Cardiac muscle cell (in vitro differentiated cells and primary cell): Measurements from ENCODE around the gene SLC6A12. TPM values are rescaled to one million over a fixed set of nuclear protein-coding genes. Genes with fewer than 3 reads are reported as not detected.
"Not testable (repeated sequence)": the region's sequence is repeated elsewhere in the genome, so short reads cannot be mapped to it uniquely, and the experiment has no call there.

ENCODE experiments used
- DNase-seq, 2 donors: peaks; one replicate each; pipeline versions ENCODE4 v3.0.0 to v3.0.0-alpha.2; 2010 to 2017; ENCODE audit warnings: low read depth in 1 of 2, low spot score in 1 of 2
- H3K27ac ChIP-seq: fragments of 200-600 bp; sonication (generic); 2 replicates; pipeline ENCODE4 v1.5.1; 2016
- H3K27me3 ChIP-seq: fragments of 200-600 bp; sonication (generic); 2 replicates; pipeline ENCODE4 v1.6.0; 2016; ENCODE audit warnings: control low read depth
- H3K36me3 ChIP-seq: fragments of 200-600 bp; sonication (generic); 2 replicates; pipeline ENCODE4 v1.5.1; 2016; ENCODE audit warnings: control low read depth
- H3K4me1 ChIP-seq: fragments of 200-600 bp; sonication (generic); 2 replicates; pipeline ENCODE4 v1.8.1; 2017; ENCODE audit warnings: low read depth, mild to moderate bottlenecking, mixed run types
- H3K4me3 ChIP-seq: fragments of 200-600 bp; sonication (generic); 2 replicates; pipeline ENCODE4 v1.5.1; 2016; ENCODE audit warnings: mild to moderate bottlenecking
- H3K9me3 ChIP-seq: fragments of 200-600 bp; sonication (generic); 2 replicates; pipeline ENCODE4 v1.5.1; 2017; ENCODE audit warnings: low read depth, mild to moderate bottlenecking, control low read depth
- CTCF ChIP-seq: IDR thresholded peaks from 2 replicates; pipeline ENCODE4 v1.5.1; 2012; ENCODE audit warnings: low read depth, mild to moderate bottlenecking, low read length
- polyA plus RNA-seq: library from polyadenylated mRNA; unstranded; fragments of >200 nt; fragmentation: Nextera tagmentation; extraction: Ambion mirVana; gene quantifications from 2 replicates; pipeline ENCODE4 v1.2.1, GENCODE V29; 2016
- total RNA-seq: library from RNA; depleted of rRNA; stranded (reverse); fragments of >200 nt; gene quantifications from 2 replicates; pipeline ENCODE4 v1.2.3, GENCODE V29; 2016

The SLC6A12 gene
- total and polyA plus RNA-seq, 2 experiments from 2014 or later = 0.24 to 0.33 TPM

GRCh38 chr12:219891-220352 is 6.0 kb upstream of the SLC6A12 start:
- TF ChIP-seq CTCF = peak; percentile 63
- Histone ChIP-seq H3K9me3 (no peaks in the 10 kb centered on the region), H3K4me1 (peaks cover 12% of the 10 kb centered on the region), H3K27me3 (no peaks in the 10 kb centered on the region), H3K27ac (no peak overlapping the region), H3K36me3 (no peaks in the 10 kb centered on the region), H3K4me3 (no peak overlapping the region)
- DNase-seq = peak; percentile 51 to 88

- H3K4me1 ChIP-seq = peaks cover 12% of the 10 kb centered on the region
- no peak overlapping the region for H3K4me3 ChIP-seq
- peak in 1 of 2 donors; percentile 11 for DNase-seq
- H3K27ac ChIP-seq = no peak overlapping the region
- no peak for TF ChIP-seq CTCF
- H3K9me3 ChIP-seq = no peaks in the 10 kb centered on the region
- H3K36me3 ChIP-seq = no peaks in the 10 kb centered on the region
- no peaks in the 10 kb centered on the region for H3K27me3 ChIP-seq
These were observed 5.0 kb upstream of the SLC6A12 start for GRCh38 chr12:218728-219590.

GRCh38 chr12:218221-218620 is 4.3 kb upstream of the SLC6A12 start:
- TF ChIP-seq CTCF = no peak
- DNase-seq = no peak
- no peaks in the 10 kb centered on the region for H3K36me3 ChIP-seq
- no peak overlapping the region for H3K27ac ChIP-seq
- no peaks in the 10 kb centered on the region for H3K27me3 ChIP-seq
- no peak overlapping the region for H3K4me3 ChIP-seq
- no peaks in the 10 kb centered on the region for H3K9me3 ChIP-seq
- H3K4me1 ChIP-seq = peaks cover 12% of the 10 kb centered on the region

- not testable (repeated sequence) for DNase-seq, H3K4me3 ChIP-seq, H3K27ac ChIP-seq, H3K27me3 ChIP-seq, H3K36me3 ChIP-seq, H3K9me3 ChIP-seq
- peaks cover 15% of the 10 kb centered on the region for H3K4me1 ChIP-seq
These were observed 3.1 kb upstream of the SLC6A12 start for GRCh38 chr12:217029-217428.

- H3K4me1 ChIP-seq = peaks cover 21% of the 10 kb centered on the region
- TF ChIP-seq CTCF = no peak
- no peaks in the 10 kb centered on the region for H3K36me3 ChIP-seq
- no peak overlapping the region for H3K4me3 ChIP-seq
- DNase-seq = no peak
- no peak overlapping the region for H3K27ac ChIP-seq
- no peaks in the 10 kb centered on the region for H3K9me3 ChIP-seq
- H3K27me3 ChIP-seq = no peaks in the 10 kb centered on the region
These were observed 1.2 kb upstream of the SLC6A12 start for GRCh38 chr12:215116-215515.

- Histone ChIP-seq H3K27ac (no peak overlapping the region), H3K27me3 (no peaks in the 10 kb centered on the region), H3K9me3 (no peaks in the 10 kb centered on the region), H3K36me3 (no peaks in the 10 kb centered on the region), H3K4me3 (no peak overlapping the region), H3K4me1 (peaks cover 15% of the 10 kb centered on the region)
- no peak for TF ChIP-seq CTCF
- DNase-seq = no peak
These were observed 427 bp downstream of the SLC6A12 start for GRCh38 chr12:213527-213932.
